HG03460 (cell line): ENCODE measurements around the gene TRPM5.

ENCODE experiments used
- ATAC-seq: cut with Tn5 transposase; IDR thresholded peaks from one replicate; pipeline ENCODE4 v1.9.1; 2021; ENCODE audit not compliant: unreplicated experiment

Gene TRPM5

GRCh38 chr11:2437516-2437915 lies 6.8 kb downstream of the TRPM5 start:
- ATAC-seq, result no peak

DNA sequence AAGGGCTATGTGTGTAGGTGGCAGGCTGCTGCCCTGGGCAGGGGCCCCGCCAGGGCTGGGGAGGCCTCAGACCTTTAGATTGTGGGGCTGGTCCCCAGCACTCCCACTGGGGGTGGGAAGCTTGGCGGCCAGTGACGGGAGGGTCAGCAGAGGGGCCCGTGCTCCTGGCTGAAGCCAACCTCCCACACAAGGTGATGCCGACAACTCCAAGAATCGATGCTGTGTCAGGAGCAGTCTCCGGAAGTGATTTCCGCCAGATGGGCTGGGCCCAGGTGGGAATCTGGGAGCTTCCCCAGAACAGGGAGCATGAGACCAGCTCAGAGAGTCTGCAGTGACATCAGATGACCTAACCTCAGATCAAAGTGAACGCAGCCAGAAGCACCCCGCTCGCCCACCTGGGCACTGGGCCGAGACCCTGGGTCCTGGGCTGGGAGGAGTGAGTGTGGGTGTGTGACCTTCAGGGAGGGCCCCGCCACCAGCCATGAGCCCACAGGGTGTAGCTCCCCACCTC lies 7.7 kb downstream of the TRPM5 start:
- ATAC-seq, result no peak

GRCh38 chr11:2436013-2436520 lies 8.2 kb downstream of the TRPM5 start:
- ATAC-seq, result no peak

DNA sequence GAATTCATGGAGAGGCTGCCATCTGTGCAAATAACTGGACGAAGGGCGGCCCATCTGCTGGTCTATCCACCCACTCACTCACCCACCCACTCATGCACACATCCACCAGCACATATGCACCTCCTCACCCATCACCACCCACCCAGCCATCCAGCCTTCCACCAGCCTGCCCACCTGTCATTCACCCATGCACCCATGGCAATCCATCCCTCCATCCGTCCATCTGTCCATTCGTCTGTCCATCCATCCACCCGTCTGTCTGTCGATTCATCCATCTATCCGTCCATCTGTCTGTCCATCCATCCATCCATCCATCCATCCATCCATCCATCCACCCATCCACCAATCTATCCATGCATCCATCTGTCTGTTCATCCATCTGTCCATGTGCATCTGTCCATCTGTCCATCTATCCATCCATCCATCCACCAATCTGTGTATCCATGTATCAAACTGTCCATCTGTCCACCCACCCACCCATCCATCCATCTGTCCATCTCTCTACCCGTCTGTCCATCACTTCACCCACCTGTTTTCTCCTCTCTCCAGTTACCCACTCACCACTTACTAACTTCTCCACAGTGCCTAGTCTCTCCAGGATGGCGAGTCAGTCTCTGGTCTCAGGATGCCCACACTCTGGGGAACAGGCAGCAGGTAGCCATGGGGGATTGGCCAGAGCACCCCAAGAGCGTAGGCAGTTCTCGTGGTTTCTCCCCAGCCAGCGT lies 8.9 kb downstream of the TRPM5 start:
- no peak for ATAC-seq

DNA sequence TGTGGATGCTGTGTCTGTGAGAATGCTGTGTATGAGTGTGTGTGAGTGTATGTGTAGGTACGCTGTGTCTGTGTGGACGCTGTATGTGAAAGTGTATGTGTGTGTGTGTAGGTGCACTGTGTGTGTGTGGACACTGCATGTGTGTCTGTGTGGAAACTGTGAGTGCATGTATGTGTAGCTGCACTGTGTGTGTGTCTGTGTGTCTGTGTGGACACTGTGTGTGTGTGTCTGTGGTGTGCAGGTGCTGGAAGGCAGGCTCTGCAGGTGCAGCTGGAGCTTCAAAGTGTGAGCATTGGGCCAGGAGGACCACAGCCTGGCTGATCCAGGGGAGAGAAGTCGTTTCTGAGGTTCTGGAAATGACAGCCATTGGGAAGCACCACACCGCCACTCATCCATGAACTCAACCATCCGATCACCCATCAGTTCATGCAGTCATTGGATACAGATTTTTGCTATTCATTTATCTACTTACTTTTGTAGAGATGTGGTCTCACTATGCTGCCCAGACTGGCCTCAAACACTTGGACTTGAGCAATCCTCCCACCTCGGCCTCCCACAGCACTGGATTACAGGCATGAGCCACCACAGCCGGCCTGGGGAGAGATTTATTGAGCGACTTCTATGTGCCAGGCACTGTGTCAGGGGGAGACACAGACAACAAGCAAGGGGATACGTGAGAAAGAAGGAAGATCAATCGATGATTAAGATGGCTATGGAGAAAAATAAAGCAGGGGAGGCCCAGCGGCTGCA lies 9.6 kb downstream of the TRPM5 start:
- ATAC-seq, result no peak

DNA sequence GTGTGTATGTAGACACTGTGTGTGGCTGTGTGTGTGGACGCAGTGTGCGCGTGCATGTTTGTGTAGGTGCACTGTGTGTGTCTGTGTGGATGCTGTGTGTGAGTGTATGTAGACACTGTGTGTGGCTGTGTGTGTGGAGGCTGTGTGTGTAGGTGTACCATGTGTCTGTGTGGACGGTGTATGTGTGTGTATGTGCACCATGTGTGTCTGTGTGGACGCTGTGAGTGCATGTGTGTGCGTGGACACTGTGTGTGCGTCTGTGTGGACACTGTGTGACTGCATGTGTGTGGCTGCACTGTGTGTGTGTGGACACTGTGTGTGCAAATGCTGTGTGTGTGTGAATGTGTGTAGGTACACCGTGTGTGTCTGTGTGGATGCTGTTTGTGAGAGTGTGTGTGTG lies 10.3 kb downstream of the TRPM5 start:
- no peak for ATAC-seq

DNA sequence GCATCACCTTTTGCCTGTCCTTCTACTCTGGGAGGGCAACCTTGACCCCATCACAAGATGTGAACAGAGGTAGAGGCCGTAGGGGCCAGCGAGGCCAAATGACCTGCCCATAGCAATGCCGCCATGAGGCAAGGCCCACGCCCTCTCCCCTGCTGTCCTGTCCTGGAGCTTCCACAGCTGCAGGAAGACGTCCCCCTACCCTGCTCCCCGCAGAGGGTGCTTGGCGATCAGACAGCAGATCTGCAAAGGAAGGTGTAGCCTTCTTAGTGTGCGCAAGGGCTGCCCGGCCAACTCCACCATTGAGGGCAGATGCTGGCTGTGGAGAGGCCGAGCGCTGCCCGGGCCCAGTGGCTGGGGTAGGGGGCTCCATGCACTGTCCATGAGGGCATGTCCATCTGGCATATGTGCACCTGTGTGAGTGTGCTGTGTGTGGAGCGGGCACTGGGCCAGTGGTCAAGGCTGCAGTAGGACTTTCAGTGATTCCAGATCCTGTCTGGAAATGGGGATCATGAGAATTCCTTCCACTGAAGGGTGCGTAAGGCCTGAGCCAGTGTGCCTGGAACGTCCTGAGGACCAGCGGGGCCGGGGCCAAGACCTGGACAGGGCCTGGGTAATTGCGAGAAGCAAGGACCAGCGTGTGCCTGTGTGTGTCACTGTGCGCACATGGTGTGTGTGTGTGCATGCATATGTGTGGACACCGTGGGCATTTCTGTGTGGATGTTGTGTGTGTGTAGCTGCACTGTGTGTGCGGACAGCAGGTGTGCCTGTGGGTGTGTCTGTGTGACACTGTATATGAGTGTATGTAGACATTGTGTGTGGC lies 11.0 kb downstream of the TRPM5 start:
- ATAC-seq, result no peak

- ATAC-seq, result no peak
These were observed 11.7 kb downstream of the TRPM5 start for GRCh38 chr11:2432628-2433071.

GRCh38 chr11:2432171-2432621 lies 12.1 kb downstream of the TRPM5 start:
- ATAC-seq, result no peak

DNA sequence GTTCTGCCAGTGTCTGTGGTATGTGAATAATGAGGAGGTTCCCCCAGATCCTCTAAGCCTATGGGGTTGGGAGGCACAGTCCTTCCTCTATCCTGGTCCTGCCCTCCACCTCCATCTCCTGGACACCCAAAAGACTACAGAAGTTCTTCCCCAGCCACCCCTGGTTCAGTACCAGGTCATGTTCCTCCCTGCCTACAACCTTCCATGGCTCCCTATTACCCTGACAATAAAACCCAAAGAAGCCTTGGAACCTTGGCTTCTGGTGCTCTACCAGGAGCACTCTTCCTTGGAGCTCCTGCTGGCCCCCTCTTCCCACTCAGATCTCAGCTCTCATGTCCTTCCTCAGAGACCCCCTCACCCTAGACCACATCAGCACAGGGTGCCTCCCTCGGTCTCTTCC lies 12.9 kb downstream of the TRPM5 start:
- ATAC-seq, result no peak

DNA sequence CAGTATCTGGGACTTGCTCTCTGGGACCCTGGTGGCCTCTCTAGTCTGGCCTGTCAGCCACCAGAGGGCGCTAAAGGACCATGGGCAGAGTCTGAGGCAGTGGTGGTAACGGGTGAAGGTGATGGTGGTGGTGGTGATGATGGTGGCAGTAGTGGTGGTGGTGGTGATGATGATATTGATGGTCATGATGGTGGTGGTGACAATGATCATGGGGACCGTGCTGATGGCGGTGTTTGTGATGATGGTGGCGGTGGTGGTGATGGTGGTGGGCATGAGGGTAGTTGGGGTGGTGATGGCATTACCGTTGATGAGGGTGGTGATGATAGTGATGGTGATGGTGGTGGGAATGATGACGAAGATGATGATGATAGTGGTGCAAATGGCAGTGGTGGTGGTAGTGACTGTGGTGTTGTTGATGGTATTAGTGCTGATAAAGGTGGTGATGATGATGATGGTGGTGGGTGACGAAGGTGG lies 16.0 kb downstream of the TRPM5 start:
- no peak for ATAC-seq

DNA sequence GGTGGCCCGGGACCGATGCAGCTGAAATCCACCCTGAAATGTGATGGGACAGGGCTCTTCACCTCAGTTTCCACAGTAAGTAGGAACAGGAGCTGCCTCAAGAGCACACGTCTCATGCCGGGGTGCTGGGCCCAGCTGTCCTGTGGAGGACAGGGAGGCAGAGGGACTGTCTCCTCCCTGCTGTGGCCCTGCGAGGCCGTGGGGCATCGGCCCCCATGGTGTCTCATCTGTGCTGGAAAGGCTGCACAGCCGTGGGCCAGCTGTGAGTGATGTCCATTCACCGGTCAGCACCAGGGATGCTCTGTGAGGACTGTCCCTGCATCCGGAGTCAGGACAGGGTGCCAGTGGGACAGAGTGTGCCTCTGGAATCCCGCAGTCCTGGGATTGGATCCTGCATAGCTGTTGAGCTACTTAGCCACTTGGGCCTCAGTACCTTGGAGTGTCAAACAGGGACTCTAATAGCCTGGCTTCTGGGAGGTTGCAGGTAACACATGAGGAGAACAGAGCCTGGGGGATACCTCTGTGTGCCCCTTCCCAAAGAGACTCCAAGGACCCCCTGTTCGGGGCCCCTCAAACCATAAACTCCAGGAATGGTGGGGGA lies 16.5 kb downstream of the TRPM5 start:
- no peak for ATAC-seq

GRCh38 chr11:2426826-2427521 lies 17.3 kb downstream of the TRPM5 start:
- ATAC-seq, result no peak

DNA sequence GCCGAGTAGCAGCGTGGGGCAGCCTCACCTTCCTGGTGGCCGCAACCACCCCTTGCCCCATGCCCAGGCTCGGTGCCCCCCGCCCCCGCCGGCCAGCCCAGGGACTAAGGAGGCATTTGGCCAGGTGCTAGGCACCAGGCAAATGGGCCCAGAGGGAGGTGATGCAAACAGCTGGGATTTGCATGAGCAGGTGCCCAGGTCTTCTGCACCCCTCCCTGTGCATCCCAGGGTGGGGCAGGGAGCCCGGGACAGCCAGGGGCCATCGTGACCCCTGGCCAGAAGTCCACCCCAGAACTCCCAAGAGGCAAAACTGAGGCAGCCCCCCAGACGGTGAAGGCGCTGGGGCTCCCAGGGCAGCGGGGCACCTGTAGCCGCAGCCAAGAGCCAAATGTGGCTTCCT lies 18.1 kb downstream of the TRPM5 start:
- no peak for ATAC-seq

- no peak for ATAC-seq
These were observed 18.8 kb downstream of the TRPM5 start for GRCh38 chr11:2425506-2425905.

GRCh38 chr11:2424811-2425495 lies 19.4 kb downstream of the TRPM5 start:
- no peak for ATAC-seq

DNA sequence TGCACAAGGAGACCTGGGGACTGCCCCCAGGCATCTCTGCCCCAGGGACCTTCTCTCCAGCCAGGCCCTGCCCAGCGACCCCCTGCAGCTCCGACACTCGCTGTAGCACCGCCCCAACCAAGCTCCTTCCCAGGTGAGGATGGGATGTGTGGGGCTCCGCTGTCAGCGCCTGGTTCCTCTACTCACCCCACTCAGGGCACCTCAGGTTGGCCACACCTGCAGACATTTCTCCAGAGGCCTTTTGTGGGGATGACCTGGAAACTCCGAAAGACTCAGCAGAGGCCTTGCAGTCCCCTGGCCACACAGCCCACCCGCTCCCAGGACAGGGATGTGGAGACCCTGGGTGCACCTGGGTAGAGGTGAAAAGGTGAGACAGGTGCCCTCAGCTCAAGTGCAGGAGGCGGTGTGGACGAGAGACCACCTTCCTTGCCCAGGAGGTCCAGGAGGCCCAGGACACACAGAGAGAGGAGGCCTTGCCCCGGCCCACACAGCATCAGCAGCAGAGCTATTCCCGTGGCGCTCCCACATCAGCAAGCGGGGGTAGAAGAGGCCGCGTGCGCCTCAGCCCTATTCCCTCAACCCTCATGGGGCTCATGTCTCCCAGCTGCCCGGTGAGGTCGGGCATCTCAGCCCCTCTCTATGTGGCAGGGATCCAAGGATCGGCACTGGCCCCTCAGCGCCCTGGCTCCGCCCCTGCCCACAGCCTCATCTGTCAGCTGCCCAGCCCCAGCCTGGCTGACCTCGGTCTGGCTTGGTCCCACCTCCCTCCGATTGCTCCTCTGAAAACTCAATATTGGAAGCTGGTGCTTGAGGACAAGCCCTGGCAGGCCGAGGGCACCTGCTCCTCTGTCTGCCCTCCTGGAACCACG lies 20.9 kb downstream of the TRPM5 start:
- no peak for ATAC-seq

DNA sequence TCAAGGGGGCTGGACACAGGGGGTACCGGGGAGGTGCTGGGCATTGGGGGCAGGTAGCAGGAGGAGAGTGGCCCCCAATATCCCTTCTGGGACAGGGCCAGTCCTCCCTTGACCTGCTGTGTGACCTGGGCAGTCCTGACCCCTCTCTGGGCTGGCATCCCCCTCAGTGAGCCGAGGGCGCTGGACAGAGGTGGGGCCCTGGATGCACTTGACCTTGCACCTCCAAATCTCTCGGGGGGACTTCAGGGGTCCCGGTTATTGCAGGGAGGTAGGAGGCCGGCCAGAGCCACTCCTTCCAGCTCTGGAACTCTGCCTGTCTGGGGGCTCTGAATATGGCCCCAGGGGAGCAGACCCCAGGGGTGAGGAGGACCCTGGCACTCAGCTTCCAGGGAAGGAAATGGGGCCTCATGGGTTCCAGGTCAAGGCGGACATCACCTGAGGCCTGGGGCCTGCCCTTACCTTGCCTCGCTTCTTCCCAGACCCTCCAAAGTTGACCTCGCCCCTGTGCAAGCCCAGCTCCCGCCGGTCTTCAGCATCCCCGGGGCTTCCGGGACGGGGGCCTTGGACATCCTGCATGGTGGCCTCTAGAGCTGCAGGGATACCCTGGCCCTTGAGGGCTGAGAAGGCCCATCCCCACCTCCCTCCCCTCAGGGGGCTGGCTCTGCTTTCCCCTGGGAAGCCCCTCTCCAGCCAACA lies 21.7 kb downstream of the TRPM5 start:
- ATAC-seq, result no peak
